Thyroid gland (tissue), 4 donors: Measurements from ENCODE around the gene RAB40C. TPM values are rescaled to one million over a fixed set of nuclear protein-coding genes. Genes with fewer than 3 reads are reported as not detected.

Source experiments
- DNase-seq, 2 donors: peaks; one replicate each; pipeline ENCODE4 v3.0.0-alpha.2; 2019
- H3K27ac ChIP-seq, 3 donors: fragments of 200-600 bp; sonication (generic); 1 replicate in 2 of 3; 2 replicates in 1 of 3; pipeline ENCODE4 v1.5.1; 2016 to 2019; ENCODE audit warnings: mild to moderate bottlenecking in 1 of 3, moderate library complexity in 1 of 3
- H3K27me3 ChIP-seq: fragments of 200-600 bp; sonication (generic); one replicate; pipeline ENCODE4 v1.5.1; 2019
- H3K36me3 ChIP-seq, 2 donors: fragments of 200-600 bp; sonication (generic); one replicate each; pipeline ENCODE4 v1.5.1; 2016 to 2019
- H3K4me1 ChIP-seq, 2 donors: fragments of 200-600 bp; sonication (generic); one replicate each; pipeline ENCODE4 v1.5.1; 2017 to 2019
- H3K4me3 ChIP-seq, 3 donors: fragments of 200-600 bp; sonication (generic); replicated peaks in 1 of 3; 1 replicate in 2 of 3; 2 replicates in 1 of 3; pipeline ENCODE4 v1.5.1; 2016; ENCODE audit warnings: mild to moderate bottlenecking in 1 of 3
- H3K9me3 ChIP-seq: fragments of 200-600 bp; sonication (generic); one replicate; pipeline ENCODE4 v1.5.1; 2017
- POLR2A ChIP-seq, 2 donors: fragments of 450-650 bp; IDR thresholded peaks; one replicate each; pipeline ENCODE4 v1.6.1; 2017; ENCODE audit warnings: antibody characterized with exemption in 2 of 2, mild to moderate bottlenecking in 2 of 2, moderate library complexity in 1 of 2
- WGBS, 2 donors: methylation state at CpG; one replicate each; pipeline ENCODE4 v1.1.5; 2017; 5-methylcytosine and 5-hydroxymethylcytosine counted together
- intact Hi-C: fragments of 100-400 bp; cut with DNase I; formaldehyde crosslinking; loops from one replicate; pipeline ENCODE4 v1.15.1; 2023
- total RNA-seq, 4 donors: library from RNA; depleted of rRNA; stranded (reverse); fragments of >200 nt; gene quantifications; one replicate each; pipeline ENCODE4 v1.2.3, GENCODE V29; 2016
- TF ChIP-seq, protein P1 (sequence below), 6 experiments: fragments of 200-600 bp in 3 of 6; fragments of 450-650 bp in 3 of 6; sonication (generic) in 3 of 6; IDR thresholded peaks; one replicate each; pipeline ENCODE4 v1.5.1; 2016 to 2019; ENCODE audit warnings: antibody characterized with exemption in 6 of 6, mild to moderate bottlenecking in 2 of 6, inconsistent platforms in 1 of 6, moderate library complexity in 1 of 6

Gene RAB40C
- total RNA-seq, 4 donors from 2014 or later: 17.7 to 24.4 (median 18.4) TPM

DNA sequence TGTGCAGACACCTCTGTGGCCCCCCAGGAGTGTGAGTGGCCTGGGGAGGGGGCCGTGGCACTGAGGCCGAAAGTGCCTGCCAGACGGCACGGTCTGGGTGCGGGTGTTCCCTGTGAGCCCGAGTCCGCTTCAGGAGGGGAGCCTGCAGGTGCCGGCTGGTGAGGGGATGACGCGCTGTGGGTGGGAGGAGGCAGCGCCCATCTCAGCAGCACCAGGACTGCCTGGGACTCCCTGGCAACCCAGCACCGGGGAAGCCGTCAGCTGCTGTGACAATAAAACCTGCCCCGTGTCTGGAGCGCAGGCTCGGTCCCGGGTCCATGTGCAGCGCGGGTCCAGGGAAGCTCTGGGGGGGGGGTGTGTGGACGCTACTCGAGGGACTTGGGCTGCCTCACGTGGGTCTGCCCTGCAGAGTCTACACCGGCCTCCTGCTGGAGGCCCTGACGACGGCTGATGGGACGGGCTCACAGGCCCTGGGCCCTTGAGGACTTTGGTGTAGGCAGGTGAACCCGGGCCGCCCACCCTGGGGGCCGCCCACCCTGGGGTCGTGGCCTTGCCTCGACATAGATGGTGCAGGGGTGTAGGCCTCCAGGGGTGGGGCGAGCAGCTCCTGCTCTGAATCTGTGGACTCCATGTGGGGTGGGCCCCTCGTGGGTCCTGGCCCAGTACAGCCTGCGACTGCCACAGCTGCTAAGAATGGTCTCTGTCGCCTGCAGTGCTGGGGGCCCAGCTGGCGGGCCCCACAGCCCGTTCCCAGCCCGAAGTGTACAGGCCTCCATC, 5.9 kb upstream of the RAB40C start:
- Histone ChIP-seq H3K4me3 (no peak overlapping the region), H3K4me1 (peaks cover 6 to 20% of the 10 kb centered on the region in 2 donors), H3K9me3 (no peaks in the 10 kb centered on the region), H3K27me3 (no peaks in the 10 kb centered on the region), H3K27ac (no peak overlapping the region), H3K36me3 (no peaks in the 10 kb centered on the region)
- no peak for DNase-seq
- intact Hi-C loops: no loop called here
- TF ChIP-seq, protein P1, sequence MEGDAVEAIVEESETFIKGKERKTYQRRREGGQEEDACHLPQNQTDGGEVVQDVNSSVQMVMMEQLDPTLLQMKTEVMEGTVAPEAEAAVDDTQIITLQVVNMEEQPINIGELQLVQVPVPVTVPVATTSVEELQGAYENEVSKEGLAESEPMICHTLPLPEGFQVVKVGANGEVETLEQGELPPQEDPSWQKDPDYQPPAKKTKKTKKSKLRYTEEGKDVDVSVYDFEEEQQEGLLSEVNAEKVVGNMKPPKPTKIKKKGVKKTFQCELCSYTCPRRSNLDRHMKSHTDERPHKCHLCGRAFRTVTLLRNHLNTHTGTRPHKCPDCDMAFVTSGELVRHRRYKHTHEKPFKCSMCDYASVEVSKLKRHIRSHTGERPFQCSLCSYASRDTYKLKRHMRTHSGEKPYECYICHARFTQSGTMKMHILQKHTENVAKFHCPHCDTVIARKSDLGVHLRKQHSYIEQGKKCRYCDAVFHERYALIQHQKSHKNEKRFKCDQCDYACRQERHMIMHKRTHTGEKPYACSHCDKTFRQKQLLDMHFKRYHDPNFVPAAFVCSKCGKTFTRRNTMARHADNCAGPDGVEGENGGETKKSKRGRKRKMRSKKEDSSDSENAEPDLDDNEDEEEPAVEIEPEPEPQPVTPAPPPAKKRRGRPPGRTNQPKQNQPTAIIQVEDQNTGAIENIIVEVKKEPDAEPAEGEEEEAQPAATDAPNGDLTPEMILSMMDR (IDR thresholded peaks at IDR 0.05): no peak
- peak in 1 of 2 donors; percentile 12 for TF ChIP-seq POLR2A (IDR thresholded peaks at IDR 0.05)
- 67 to 73% methylated on average over 9 to 11 of the region's 38 CpGs for WGBS, 2 donors

DNA sequence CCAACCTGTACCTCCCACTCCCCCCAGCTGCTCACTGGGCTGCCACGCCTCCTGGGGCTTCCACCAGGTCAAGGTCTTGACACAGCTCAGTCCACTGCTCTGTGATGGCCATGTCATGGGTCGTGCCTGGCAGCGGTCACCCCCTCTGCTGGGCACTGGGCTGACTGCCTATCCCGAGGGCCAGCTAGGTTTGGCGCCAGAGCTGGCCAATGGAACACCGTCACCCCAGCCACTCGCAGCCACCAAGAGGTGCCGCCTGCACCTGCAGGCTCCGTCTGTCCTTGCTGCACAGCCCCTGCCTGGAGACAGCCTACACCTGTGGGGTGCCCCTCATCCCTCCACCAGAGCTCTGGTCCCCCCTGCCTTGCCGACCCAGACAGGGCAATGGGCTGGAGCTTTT, 4.5 kb upstream of the RAB40C start:
- no peak for TF ChIP-seq POLR2A (IDR thresholded peaks at IDR 0.05)
- TF ChIP-seq, protein P1 (IDR thresholded peaks at IDR 0.05): peak in 2 of 6 experiments; percentile 20 to 21
- Histone ChIP-seq H3K9me3 (no peaks in the 10 kb centered on the region), H3K27me3 (no peaks in the 10 kb centered on the region), H3K4me1 (peaks cover 6 to 20% of the 10 kb centered on the region in 2 donors), H3K27ac (no peak overlapping the region), H3K36me3 (no peaks in the 10 kb centered on the region), H3K4me3 (no peak overlapping the region)
- peak; percentile 63 to 64 for DNase-seq
- WGBS, 2 donors: 10 to 11% methylated on average over 4 to 9 of the region's 10 CpGs
- intact Hi-C loops: no loop called here

DNA sequence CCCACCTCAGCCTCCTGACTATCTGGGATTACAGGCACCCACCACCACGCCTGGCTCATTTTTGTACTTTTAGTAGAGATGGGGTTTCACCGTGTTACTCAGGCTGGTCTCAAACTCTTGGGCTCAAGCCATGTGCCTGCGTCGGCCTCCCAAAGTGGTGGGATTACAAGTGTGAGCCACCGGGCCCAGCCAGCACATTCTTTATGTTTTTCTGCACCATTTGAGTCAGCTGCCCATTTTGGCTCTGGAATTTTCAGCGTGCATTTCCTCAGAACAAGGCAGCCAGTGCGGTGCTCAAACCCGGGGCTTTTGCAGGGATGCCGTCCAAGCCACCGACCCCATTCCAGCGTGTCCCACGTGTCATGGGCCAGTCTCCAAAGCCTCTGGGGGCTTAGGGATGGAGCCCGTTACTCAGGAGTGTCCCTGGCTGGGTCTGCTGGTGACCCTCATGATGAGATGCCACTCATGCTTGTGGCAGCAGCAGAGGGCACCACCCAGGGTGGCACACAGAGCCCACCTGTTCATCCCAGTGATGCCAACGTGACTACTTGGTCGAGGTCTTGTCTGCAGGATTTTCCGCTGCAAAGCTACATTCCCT, 3.7 kb upstream of the RAB40C start:
- no peak overlapping the region for H3K27ac ChIP-seq
- TF ChIP-seq POLR2A (IDR thresholded peaks at IDR 0.05): no peak
- TF ChIP-seq, protein P1 (IDR thresholded peaks at IDR 0.05): no peak
- no peak for DNase-seq
- H3K27me3 ChIP-seq: no peaks in the 10 kb centered on the region
- H3K9me3 ChIP-seq: no peaks in the 10 kb centered on the region
- intact Hi-C loops: no loop called here
- no peaks in the 10 kb centered on the region for H3K36me3 ChIP-seq
- 44 to 45% methylated on average over 11 to 15 of the region's 16 CpGs for WGBS, 2 donors
- peaks cover 14 to 27% of the 10 kb centered on the region in 2 donors for H3K4me1 ChIP-seq
- H3K4me3 ChIP-seq: no peak overlapping the region

DNA sequence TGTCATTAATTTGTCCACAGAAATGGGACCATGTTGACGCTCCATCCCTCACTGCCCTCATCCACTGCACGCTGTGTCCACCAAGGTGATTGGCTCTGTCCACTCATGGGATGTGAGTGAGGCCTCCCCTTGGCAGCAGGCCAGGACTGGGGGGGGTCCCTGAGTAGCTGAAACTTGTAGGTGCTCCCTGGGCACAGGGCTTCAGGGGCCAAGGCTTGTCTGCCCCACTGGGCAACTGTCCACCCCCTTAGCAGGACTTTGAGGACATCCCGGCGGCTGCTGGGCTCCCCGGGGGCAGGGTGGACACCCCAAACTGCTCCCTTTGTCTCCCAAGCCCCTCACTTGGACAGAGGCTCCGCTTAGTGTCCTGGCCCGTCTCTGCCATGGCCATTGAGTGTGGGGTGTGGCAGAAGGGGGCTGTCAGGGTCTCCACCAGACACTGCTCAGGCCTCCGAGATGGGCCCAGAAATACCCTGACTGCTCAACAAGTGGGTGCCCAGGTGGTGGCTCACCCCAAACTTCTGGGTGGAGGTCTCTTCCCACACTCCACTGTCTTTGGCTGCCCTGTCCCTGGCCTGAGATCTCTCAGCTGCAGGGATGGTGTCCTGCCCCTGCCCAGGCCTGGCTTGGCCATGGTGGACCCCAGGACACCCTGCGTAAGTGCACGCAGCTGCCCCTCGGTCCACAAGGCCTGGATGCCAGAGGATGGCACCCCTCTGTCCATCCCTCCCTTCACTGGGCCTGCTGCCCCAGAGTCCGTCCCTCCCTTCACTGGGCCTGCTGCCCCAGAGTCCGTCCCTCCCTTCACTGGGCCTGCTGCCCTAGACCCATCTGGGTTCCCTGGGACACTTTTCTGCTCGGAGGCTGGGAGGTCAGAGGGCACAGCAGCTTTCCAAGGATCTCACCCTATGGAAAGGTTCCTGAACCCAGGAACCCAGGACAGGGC, 2.9 kb upstream of the RAB40C start:
- Histone ChIP-seq H3K9me3 (no peaks in the 10 kb centered on the region), H3K4me1 (peaks cover 22 to 35% of the 10 kb centered on the region in 2 donors), H3K27ac (no peak overlapping the region), H3K36me3 (no peaks in the 10 kb centered on the region), H3K4me3 (no peak overlapping the region), H3K27me3 (no peaks in the 10 kb centered on the region)
- intact Hi-C loops: no loop called here
- 64 to 71% methylated on average over 11 of the region's 14 CpGs for WGBS, 2 donors
- TF ChIP-seq POLR2A (IDR thresholded peaks at IDR 0.05): no peak
- TF ChIP-seq, protein P1 (IDR thresholded peaks at IDR 0.05): no peak
- DNase-seq: peak; percentile 30 to 47
